Urinary bladder (tissue), 4 donors: ENCODE results near the gene EXOC4. TPM values are rescaled to one million over a fixed set of nuclear protein-coding genes. Genes with fewer than 3 reads are reported as not detected.

ENCODE experiments used
- DNase-seq: peaks from one replicate; pipeline ENCODE4 v3.0.0-alpha.2; 2015; ENCODE audit errors: extremely low spot score
- H3K27ac ChIP-seq: one replicate; pipeline ENCODE4 v1.5.1; 2013; ENCODE audit warnings: low read depth, mild to moderate bottlenecking, moderate library complexity
- H3K36me3 ChIP-seq: one replicate; pipeline ENCODE4 v1.6.1; 2013; ENCODE audit warnings: mild to moderate bottlenecking, moderate library complexity; ENCODE audit not compliant: insufficient read depth
- H3K4me1 ChIP-seq: one replicate; pipeline ENCODE4 v1.6.1; 2013; ENCODE audit warnings: mild to moderate bottlenecking, moderate library complexity; ENCODE audit not compliant: insufficient read depth
- H3K4me3 ChIP-seq: one replicate; pipeline ENCODE4 v1.5.1; 2013; ENCODE audit warnings: low read depth, low read length
- WGBS: extraction: QIAGEN DNeasy Blood & Tissue Kit; methylation state at CpG from one replicate; pipeline ENCODE4 v1.1.7; 2013; 5-methylcytosine and 5-hydroxymethylcytosine counted together
- polyA plus RNA-seq: library from polyadenylated mRNA; stranded (reverse); fragments of 200-250 nt; gene quantifications from one replicate; pipeline ENCODE4 v1.2.3, GENCODE V29; 2013
- total RNA-seq: library from RNA; depleted of rRNA; stranded (reverse); fragments of >200 nt; gene quantifications from one replicate; pipeline ENCODE4 v1.2.3, GENCODE V29; 2014
- donor health status: healthy with polysubstance abuse.
- donor health status: healthy.

Gene EXOC4
- total and polyA plus RNA-seq, 2 donors = 31.0 to 163 TPM

- no peaks in the 10 kb centered on the region for H3K36me3 ChIP-seq
Measured at GRCh38 chr7:134081695-134082094, 828.8 kb downstream of the EXOC4 start.

GRCh38 chr7:134083766-134084487 is 831.0 kb downstream of the EXOC4 start:
- Histone ChIP-seq H3K27ac (no peak overlapping the region), H3K36me3 (no peaks in the 10 kb centered on the region), H3K4me3 (no peak overlapping the region), H3K4me1 (no peaks in the 10 kb centered on the region)
- no peak for DNase-seq
- WGBS = 71% methylated on average over 3 of the region's 3 CpGs

More at GRCh38 chr7:134081695-134082094, 828.8 kb downstream of the EXOC4 start:
- Histone ChIP-seq H3K4me3 (no peak overlapping the region), H3K27ac (no peak overlapping the region), H3K4me1 (no peaks in the 10 kb centered on the region)
- DNase-seq = no peak
- WGBS = 98% methylated on average over 1 of the region's 1 CpG

GRCh38 chr7:134084488-134085144 is 831.7 kb downstream of the EXOC4 start:
- no peak overlapping the region for H3K4me3 ChIP-seq
- no peaks in the 10 kb centered on the region for H3K36me3 ChIP-seq
- WGBS = 83% methylated on average over 3 of the region's 3 CpGs
- H3K27ac ChIP-seq = no peak overlapping the region
- no peaks in the 10 kb centered on the region for H3K4me1 ChIP-seq
- DNase-seq = no peak

- no peaks in the 10 kb centered on the region for H3K36me3 ChIP-seq
- H3K27ac ChIP-seq = no peak overlapping the region
- no peak for DNase-seq
- no peak overlapping the region for H3K4me3 ChIP-seq
- H3K4me1 ChIP-seq = no peaks in the 10 kb centered on the region
Measured at GRCh38 chr7:134085311-134085710, 832.4 kb downstream of the EXOC4 start.

- Histone ChIP-seq H3K27ac (no peak overlapping the region), H3K4me3 (no peak overlapping the region), H3K4me1 (no peaks in the 10 kb centered on the region), H3K36me3 (no peaks in the 10 kb centered on the region)
- WGBS = 96% methylated on average over 2 of the region's 2 CpGs
- no peak for DNase-seq
Measured at GRCh38 chr7:134086998-134087735, 834.3 kb downstream of the EXOC4 start.

DNA sequence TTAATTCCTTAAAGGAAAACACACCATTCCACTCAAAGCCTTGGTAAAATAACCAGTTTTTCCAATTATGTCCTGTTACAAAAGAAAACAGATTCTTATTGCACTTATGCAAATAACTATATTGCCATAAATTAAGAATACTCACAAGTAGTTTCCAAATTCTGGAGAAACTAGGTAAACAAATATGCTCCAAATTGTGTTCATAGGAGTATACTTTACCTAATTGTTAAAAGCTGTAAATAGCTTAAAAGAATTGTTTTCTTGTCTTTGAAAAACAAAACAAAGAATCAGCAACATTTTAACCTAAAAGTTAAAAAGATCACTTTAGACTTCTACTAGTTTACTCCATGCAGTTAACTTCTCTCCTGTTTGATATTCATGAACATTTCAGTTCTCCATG is 835.3 kb downstream of the EXOC4 start:
- Histone ChIP-seq H3K4me3 (no peak overlapping the region), H3K27ac (no peak overlapping the region), H3K36me3 (no peaks in the 10 kb centered on the region), H3K4me1 (no peaks in the 10 kb centered on the region)
- no peak for DNase-seq

DNA sequence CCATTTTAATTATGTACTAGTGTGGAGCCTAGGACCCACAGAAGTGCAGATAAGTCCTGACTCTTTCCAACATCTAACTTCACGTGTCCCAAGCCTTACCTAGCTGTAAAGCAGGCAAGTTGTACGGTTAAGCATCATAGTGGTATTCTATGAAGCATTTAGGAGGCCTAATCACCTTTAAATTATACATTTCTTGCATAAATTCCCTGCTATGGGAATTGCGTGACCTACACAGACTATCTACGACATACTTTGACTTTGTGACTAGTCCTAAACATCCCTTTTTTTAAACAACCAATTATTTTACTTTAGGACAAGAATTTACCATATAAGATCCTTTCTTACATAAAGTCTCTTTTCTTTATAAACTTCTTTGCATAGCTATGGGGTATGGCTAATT is 836.6 kb downstream of the EXOC4 start:
- WGBS = 77% methylated on average over 4 of the region's 4 CpGs
- H3K4me3 ChIP-seq = no peak overlapping the region
- H3K36me3 ChIP-seq = no peaks in the 10 kb centered on the region
- H3K27ac ChIP-seq = no peak overlapping the region
- no peak for DNase-seq
- H3K4me1 ChIP-seq = no peaks in the 10 kb centered on the region

- Histone ChIP-seq H3K27ac (no peak overlapping the region), H3K4me1 (no peaks in the 10 kb centered on the region), H3K36me3 (no peaks in the 10 kb centered on the region), H3K4me3 (no peak overlapping the region)
- DNase-seq = no peak
- WGBS = 91% methylated on average over 4 of the region's 4 CpGs
Measured at GRCh38 chr7:134098072-134098471, 845.2 kb downstream of the EXOC4 start.

DNA sequence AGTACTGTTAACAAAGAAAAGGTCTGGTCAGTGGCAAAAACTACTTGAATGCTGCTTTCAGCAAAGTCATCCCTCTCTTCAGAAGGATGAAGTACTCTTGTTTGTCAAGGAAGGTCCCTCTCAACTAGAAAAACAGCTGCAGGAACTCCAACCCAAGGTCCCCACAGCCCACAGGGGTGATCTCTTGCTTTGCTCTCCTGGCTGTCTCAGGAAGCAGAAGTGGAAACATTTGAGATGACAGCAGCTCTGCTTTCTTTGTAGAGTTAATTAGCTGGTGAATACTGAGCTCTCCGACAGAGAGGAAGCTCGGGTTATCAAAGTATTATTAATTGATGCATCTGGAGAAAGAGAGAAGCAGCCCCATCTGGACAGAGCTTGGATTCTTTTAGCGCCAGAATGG is 848.8 kb downstream of the EXOC4 start:
- no peaks in the 10 kb centered on the region for H3K4me1 ChIP-seq
- no peak for DNase-seq
- no peak overlapping the region for H3K4me3 ChIP-seq
- H3K27ac ChIP-seq = no peak overlapping the region
- no peaks in the 10 kb centered on the region for H3K36me3 ChIP-seq
- WGBS = no CpG with 5 or more reads among the region's 3 CpGs

GRCh38 chr7:134104166-134104565 is 851.3 kb downstream of the EXOC4 start:
- WGBS = no CpG with 5 or more reads among the region's 4 CpGs
- H3K4me3 ChIP-seq = no peak overlapping the region
- H3K36me3 ChIP-seq = no peaks in the 10 kb centered on the region
- H3K27ac ChIP-seq = no peak overlapping the region
- DNase-seq = no peak
- no peaks in the 10 kb centered on the region for H3K4me1 ChIP-seq

DNA sequence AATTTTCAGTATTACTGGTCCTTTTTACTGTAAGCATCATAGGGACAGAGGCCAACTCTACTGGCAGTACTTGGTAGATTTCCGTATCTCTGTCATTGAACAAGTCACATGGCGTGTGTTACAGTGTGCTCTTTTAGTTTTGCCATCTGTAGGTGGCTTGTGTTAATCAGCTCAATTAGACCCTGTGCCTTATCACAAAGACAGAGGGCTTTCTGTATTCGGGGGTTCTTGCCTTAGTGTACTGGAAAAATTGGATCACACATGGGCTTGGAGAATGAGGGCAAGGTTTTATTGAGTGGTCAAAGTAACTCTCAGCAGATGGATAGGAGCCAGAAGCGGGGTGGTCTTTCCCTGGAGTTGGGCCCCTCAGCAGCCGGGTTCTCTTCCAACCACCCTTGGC is 853.0 kb downstream of the EXOC4 start:
- H3K27ac ChIP-seq = no peak overlapping the region
- H3K36me3 ChIP-seq = no peaks in the 10 kb centered on the region
- H3K4me1 ChIP-seq = no peaks in the 10 kb centered on the region
- DNase-seq = no peak
- WGBS = no CpG with 5 or more reads among the region's 5 CpGs
- H3K4me3 ChIP-seq = no peak overlapping the region

DNA sequence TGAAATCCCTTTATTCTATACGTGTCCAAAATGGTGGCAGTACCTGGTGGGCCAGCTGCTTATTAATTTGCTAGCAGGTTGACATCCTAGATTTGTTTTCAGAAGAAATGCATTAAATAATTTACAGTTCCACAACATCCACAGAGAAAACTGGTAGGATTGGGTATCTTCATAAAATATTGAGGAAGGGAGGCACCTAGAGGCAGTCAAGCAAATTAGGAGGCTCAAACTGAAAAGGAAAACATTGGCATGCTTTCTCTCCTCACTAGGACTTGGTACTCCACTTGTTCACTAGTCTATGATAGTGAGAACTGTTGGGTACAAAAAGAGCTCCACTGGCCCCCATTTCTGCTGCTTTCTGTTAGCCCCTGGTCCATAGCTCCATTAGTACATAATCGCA is 855.9 kb downstream of the EXOC4 start:
- no peaks in the 10 kb centered on the region for H3K4me1 ChIP-seq
- no peak for DNase-seq
- no peaks in the 10 kb centered on the region for H3K36me3 ChIP-seq
- H3K27ac ChIP-seq = no peak overlapping the region
- no peak overlapping the region for H3K4me3 ChIP-seq
- WGBS = no CpG with 5 or more reads among the region's 2 CpGs

- Histone ChIP-seq H3K4me1 (no peaks in the 10 kb centered on the region), H3K27ac (no peak overlapping the region), H3K36me3 (no peaks in the 10 kb centered on the region), H3K4me3 (no peak overlapping the region)
- DNase-seq = no peak
Measured at GRCh38 chr7:134113655-134114054, 860.8 kb downstream of the EXOC4 start.

DNA sequence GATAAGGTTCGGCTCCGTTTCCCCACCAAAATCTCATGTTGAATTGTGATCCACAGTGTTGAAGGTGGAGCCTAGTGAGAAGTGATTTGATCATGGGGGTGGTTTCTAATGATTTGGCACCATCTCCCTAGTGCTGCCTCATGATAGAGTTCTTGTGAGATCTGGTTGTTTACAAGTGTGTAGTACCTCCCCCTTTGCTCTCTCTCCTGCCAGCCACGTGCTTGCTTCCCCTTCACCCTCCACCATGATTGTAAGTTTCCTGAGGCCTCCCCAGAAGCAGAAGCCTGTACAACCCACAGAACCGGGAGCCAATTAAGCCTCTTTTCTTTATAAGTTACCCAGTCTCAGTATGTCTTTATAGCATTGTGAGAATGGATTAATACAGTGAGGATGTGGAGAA is 862.1 kb downstream of the EXOC4 start:
- Histone ChIP-seq H3K4me3 (no peak overlapping the region), H3K4me1 (no peaks in the 10 kb centered on the region), H3K36me3 (no peaks in the 10 kb centered on the region), H3K27ac (no peak overlapping the region)
- whole genome bisulfite sequencing = 79% methylated on average over 4 of the region's 4 CpGs
- no peak for DNase-seq
